GM18517 (cell line): ENCODE measurements around the gene FAM169A.
"Not testable (repeated sequence)": the region's sequence is repeated elsewhere in the genome, so short reads cannot be mapped to it uniquely, and the experiment has no call there.

Source experiments
- ATAC-seq: cut with Tn5 transposase; IDR thresholded peaks from one replicate; pipeline ENCODE4 v1.9.1; 2021; ENCODE audit warnings: mild to moderate bottlenecking, moderate library complexity; ENCODE audit not compliant: unreplicated experiment

The FAM169A gene

GRCh38 chr5:74801941-74802340 is 64.2 kb downstream of the FAM169A start:
- no peak for ATAC-seq

- no peak for ATAC-seq
Measured at GRCh38 chr5:74801197-74801596, 65.0 kb downstream of the FAM169A start.

GRCh38 chr5:74798977-74799911 is 66.9 kb downstream of the FAM169A start:
- ATAC-seq, result no peak

GRCh38 chr5:74791669-74792068 is 74.5 kb downstream of the FAM169A start:
- ATAC-seq, result not testable (repeated sequence)

- no peak for ATAC-seq
Measured at GRCh38 chr5:74787424-74787823, 78.8 kb downstream of the FAM169A start.

- ATAC-seq, result no peak
Measured at GRCh38 chr5:74786851-74787250, 79.3 kb downstream of the FAM169A start.

GRCh38 chr5:74778609-74779008 is 87.6 kb downstream of the FAM169A start:
- no peak for ATAC-seq

- no peak for ATAC-seq
Measured at GRCh38 chr5:74772359-74772758, 93.8 kb downstream of the FAM169A start.

- ATAC-seq, result peak; percentile 13
Measured at GRCh38 chr5:74767579-74767913, 98.6 kb downstream of the FAM169A start.

- peak; percentile 91 for ATAC-seq
Measured at GRCh38 chr5:74766849-74767578, 99.2 kb downstream of the FAM169A start, which contains the start of the genes GFM2 and NSA2. GFM2 (minus strand) TSS chr5:74767117; CDS start chr5:74763742, 3,375 bp downstream. NSA2 (plus strand) TSS chr5:74767249; CDS start chr5:74767361, 112 bp downstream.

GRCh38 chr5:74766418-74766848 is 99.8 kb downstream of the FAM169A start:
- peak; percentile 35 for ATAC-seq

GRCh38 chr5:74765929-74766328 is 100.3 kb downstream of the FAM169A start:
- ATAC-seq, result no peak

- no peak for ATAC-seq
Measured at GRCh38 chr5:74765201-74765600, 101.0 kb downstream of the FAM169A start.

- no peak for ATAC-seq
Measured at GRCh38 chr5:74763504-74763903, 102.7 kb downstream of the FAM169A start.

GRCh38 chr5:74762599-74762998 is 103.6 kb downstream of the FAM169A start:
- ATAC-seq, result no peak

GRCh38 chr5:74761241-74761640 is 104.9 kb downstream of the FAM169A start:
- ATAC-seq, result no peak

GRCh38 chr5:74748742-74749141 is 117.4 kb downstream of the FAM169A start:
- not testable (repeated sequence) for ATAC-seq

GRCh38 chr5:74738406-74738805 is 127.8 kb downstream of the FAM169A start:
- ATAC-seq, result no peak

GRCh38 chr5:74736759-74737158 is 129.4 kb downstream of the FAM169A start:
- ATAC-seq, result no peak
